Measurements from ENCODE around the gene TGFBR3. TPM values are rescaled to one million over a fixed set of nuclear protein-coding genes. Genes with fewer than 3 reads are reported as not detected.

The TGFBR3 gene
- total and polyA plus RNA-seq, 9 of the 15 experiments (the other 6 are each of a cell fraction or from before 2014, with no cell fraction given): 3.6 to 32.4 (median 15.6) TPM

DNA sequence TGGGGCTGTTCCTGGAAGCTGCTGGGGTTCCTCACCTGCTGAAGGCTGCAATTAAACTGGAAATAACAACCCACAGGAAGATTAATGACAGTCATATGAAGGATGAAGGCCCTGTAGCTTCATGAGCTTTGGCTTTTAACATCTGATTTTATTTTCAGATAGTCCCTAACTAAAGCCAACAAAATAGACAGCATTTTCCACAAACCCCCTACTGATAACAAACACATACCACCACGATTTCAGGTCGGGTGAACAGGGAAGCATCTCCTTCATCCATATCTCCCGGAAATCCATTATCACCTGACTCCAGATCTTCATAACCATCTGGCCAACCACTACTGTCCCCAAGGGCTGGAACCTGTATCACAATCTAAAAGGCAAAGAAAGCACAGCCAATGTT lies 169.6 kb downstream of the TGFBR3 start (continued):
- TF ChIP-seq, protein P1, sequence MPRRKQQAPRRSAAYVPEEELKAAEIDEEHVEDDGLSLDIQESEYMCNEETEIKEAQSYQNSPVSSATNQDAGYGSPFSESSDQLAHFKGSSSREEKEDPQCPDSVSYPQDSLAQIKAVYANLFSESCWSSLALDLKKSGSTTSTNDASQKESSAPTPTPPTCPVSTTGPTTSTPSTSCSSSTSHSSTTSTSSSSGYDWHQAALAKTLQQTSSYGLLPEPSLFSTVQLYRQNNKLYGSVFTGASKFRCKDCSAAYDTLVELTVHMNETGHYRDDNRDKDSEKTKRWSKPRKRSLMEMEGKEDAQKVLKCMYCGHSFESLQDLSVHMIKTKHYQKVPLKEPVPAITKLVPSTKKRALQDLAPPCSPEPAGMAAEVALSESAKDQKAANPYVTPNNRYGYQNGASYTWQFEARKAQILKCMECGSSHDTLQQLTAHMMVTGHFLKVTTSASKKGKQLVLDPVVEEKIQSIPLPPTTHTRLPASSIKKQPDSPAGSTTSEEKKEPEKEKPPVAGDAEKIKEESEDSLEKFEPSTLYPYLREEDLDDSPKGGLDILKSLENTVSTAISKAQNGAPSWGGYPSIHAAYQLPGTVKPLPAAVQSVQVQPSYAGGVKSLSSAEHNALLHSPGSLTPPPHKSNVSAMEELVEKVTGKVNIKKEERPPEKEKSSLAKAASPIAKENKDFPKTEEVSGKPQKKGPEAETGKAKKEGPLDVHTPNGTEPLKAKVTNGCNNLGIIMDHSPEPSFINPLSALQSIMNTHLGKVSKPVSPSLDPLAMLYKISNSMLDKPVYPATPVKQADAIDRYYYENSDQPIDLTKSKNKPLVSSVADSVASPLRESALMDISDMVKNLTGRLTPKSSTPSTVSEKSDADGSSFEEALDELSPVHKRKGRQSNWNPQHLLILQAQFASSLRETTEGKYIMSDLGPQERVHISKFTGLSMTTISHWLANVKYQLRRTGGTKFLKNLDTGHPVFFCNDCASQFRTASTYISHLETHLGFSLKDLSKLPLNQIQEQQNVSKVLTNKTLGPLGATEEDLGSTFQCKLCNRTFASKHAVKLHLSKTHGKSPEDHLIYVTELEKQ (CRISPR knock-in tag; IDR thresholded peaks at IDR 0.05): no peak
- TF ChIP-seq, protein P2, sequence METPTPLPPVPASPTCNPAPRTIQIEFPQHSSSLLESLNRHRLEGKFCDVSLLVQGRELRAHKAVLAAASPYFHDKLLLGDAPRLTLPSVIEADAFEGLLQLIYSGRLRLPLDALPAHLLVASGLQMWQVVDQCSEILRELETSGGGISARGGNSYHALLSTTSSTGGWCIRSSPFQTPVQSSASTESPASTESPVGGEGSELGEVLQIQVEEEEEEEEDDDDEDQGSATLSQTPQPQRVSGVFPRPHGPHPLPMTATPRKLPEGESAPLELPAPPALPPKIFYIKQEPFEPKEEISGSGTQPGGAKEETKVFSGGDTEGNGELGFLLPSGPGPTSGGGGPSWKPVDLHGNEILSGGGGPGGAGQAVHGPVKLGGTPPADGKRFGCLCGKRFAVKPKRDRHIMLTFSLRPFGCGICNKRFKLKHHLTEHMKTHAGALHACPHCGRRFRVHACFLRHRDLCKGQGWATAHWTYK (CRISPR knock-in tag; IDR thresholded peaks at IDR 0.05): no peak
- TF ChIP-seq, protein P3, sequence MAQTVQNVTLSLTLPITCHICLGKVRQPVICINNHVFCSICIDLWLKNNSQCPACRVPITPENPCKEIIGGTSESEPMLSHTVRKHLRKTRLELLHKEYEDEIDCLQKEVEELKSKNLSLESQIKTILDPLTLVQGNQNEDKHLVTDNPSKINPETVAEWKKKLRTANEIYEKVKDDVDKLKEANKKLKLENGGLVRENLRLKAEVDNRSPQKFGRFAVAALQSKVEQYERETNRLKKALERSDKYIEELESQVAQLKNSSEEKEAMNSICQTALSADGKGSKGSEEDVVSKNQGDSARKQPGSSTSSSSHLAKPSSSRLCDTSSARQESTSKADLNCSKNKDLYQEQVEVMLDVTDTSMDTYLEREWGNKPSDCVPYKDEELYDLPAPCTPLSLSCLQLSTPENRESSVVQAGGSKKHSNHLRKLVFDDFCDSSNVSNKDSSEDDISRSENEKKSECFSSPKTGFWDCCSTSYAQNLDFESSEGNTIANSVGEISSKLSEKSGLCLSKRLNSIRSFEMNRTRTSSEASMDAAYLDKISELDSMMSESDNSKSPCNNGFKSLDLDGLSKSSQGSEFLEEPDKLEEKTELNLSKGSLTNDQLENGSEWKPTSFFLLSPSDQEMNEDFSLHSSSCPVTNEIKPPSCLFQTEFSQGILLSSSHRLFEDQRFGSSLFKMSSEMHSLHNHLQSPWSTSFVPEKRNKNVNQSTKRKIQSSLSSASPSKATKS (CRISPR knock-in tag; IDR thresholded peaks at IDR 0.05): no peak
- TF ChIP-seq ZNF347 (CRISPR knock-in tag; IDR thresholded peaks at IDR 0.05; ENCODE audit: low read depth) (no peak), ZFP36 (IDR thresholded peaks at IDR 0.05; ENCODE audit: low read depth, low read length, partially characterized antibody) (no peak), ZEB2 (IDR thresholded peaks at IDR 0.05) (peak; percentile 81), SMC3 (conservative IDR thresholded peaks at IDR 0.05; ENCODE audit: insufficient read depth, low read depth, low read length) (no peak), ILK (tag; IDR thresholded peaks at IDR 0.05; ENCODE audit: borderline replicate concordance, low read depth) (no peak), ZNF175 (CRISPR knock-in tag; IDR thresholded peaks at IDR 0.05; ENCODE audit: low read depth) (no peak), HMGN3 (IDR thresholded peaks at IDR 0.05; ENCODE audit: borderline replicate concordance, extremely low read depth, insufficient read length, low read depth, low read length) (no peak), NFIC (IDR thresholded peaks at IDR 0.05) (0 out of 2 replicates have a peak, but pooled peaks have one; percentile 12), SRSF9 (IDR thresholded peaks at IDR 0.05; ENCODE audit: borderline replicate concordance, low read depth, low read length) (no peak), RAD51 (IDR thresholded peaks at IDR 0.05; ENCODE audit: borderline replicate concordance, low read depth) (0 out of 2 replicates have a peak, but pooled peaks have one; percentile 15), ZC3H11A (IDR thresholded peaks at IDR 0.05; ENCODE audit: low read depth, low read length) (no peak), CBFA2T2 (conservative IDR thresholded peaks at IDR 0.05) (peak; percentile 75), CXXC5 (CRISPR knock-in tag; IDR thresholded peaks at IDR 0.05) (peak; percentile 41; the same call in 1 of the 2 replicates), BRF1 (IDR thresholded peaks at IDR 0.05; ENCODE audit: borderline replicate concordance, extremely low read depth, insufficient read length) (no peak), ZNF668 (CRISPR knock-in tag; IDR thresholded peaks at IDR 0.05) (no peak), ZNF644 (tag; IDR thresholded peaks at IDR 0.05; ENCODE audit: low read depth) (no peak), NCOA4 (IDR thresholded peaks at IDR 0.05; ENCODE audit: partially characterized antibody) (no peak)
- TF ChIP-seq, protein P4, sequence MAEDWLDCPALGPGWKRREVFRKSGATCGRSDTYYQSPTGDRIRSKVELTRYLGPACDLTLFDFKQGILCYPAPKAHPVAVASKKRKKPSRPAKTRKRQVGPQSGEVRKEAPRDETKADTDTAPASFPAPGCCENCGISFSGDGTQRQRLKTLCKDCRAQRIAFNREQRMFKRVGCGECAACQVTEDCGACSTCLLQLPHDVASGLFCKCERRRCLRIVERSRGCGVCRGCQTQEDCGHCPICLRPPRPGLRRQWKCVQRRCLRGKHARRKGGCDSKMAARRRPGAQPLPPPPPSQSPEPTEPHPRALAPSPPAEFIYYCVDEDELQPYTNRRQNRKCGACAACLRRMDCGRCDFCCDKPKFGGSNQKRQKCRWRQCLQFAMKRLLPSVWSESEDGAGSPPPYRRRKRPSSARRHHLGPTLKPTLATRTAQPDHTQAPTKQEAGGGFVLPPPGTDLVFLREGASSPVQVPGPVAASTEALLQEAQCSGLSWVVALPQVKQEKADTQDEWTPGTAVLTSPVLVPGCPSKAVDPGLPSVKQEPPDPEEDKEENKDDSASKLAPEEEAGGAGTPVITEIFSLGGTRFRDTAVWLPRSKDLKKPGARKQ (CRISPR knock-in tag; IDR thresholded peaks at IDR 0.05): no peak
